ENCODE data around the gene PUM2.

DNA sequence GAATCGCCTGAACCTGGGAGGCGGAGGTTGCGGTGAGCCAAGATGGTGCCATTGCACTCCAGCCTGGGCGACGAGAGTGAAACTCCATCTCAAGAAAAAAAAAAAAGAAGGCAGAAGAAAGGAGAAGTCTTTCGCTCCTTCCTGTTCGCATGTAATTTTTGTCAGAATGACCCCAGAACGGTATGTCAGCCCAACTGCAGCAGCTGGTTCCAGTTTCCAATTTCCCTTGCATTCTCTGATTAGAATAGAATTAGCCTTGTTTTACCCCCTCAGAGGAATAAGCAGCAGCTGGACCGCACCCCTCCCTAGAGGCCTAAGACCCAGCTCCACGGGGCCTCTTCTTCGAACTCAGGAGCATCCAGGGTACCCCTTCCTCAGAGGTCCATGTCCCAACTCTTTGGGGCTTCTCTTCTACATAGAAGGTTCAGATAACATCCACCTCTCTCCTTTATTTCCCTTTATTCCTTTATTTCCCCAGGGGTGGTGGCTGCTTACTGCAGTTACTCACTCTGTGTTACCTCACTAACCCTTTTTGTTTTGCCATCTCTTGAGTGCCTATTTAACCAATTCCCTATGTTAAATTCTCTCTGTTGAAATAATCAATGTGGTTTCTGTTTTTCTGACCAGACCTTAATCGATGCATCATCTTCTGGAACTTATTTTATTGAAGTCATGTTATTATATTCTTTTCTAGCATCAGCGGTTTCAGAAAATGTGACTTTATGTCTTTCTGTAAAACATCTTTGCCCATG lies 7.2 kb upstream of the PUM2 start:
- TF ChIP-seq ZNF274 (IDR thresholded peaks at IDR 0.05; ENCODE audit: low read depth, low read length): no peak
- no peak for TF ChIP-seq YY1 (IDR thresholded peaks at IDR 0.05; ENCODE audit: insufficient read depth, insufficient read length)
- TF ChIP-seq SUZ12 (IDR thresholded peaks at IDR 0.05; ENCODE audit: extremely low read depth, insufficient read depth, insufficient read length): no peak
